D721Med (cell line): Measurements from ENCODE around the gene SIPA1L2.

Source experiments
- DNase-seq: peaks from one replicate; pipeline ENCODE4 v3.0.0; 2011; ENCODE audit warnings: low spot score; ENCODE audit not compliant: insufficient read length
- FAIRE-seq: peaks from 2 replicates; lab custom pipeline; 2011; peaks lifted over from hg19 to GRCh38; lab: Jason Lieb, UNC
- TF ChIP-seq, protein P1 (sequence below): IDR thresholded peaks from 2 replicates; pipeline ENCODE4 v1.5.1; 2012; ENCODE audit warnings: mild to moderate bottlenecking, control low read depth; ENCODE audit not compliant: insufficient read depth; ENCODE audit errors: missing control alignments

SIPA1L2 gene

DNA sequence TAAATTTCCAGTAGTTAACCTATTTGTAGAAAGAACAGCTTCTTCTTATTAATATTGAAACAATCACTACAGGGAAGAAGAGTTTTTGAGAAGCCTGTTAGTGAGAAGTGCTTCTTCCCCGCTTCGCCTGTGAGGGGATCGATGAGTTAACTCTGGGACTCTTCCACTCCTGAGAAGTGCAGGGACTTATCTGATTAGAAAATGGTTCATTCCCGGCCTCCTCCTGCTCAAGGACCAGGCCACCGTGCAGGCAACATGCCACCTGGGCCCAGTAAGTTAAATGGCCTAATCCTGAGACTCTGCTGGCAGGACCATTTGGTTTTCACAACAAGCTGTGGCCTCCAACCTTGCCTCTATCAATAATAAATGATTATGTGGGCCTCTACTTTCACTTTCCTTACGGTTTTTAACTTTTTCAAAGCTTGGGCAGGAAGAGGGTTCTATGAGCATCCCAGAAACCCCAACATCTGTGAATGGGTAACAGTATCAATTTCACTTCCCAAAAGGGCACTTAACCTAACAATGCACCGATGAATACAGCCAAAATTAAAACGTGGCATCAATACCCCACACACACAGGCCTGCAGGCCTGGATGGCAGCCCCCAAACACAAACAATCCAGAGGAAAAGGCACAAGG lies 33.1 kb downstream of the SIPA1L2 start:
- DNase-seq (no peak), FAIRE-seq (no peak)
- TF ChIP-seq, protein P1, sequence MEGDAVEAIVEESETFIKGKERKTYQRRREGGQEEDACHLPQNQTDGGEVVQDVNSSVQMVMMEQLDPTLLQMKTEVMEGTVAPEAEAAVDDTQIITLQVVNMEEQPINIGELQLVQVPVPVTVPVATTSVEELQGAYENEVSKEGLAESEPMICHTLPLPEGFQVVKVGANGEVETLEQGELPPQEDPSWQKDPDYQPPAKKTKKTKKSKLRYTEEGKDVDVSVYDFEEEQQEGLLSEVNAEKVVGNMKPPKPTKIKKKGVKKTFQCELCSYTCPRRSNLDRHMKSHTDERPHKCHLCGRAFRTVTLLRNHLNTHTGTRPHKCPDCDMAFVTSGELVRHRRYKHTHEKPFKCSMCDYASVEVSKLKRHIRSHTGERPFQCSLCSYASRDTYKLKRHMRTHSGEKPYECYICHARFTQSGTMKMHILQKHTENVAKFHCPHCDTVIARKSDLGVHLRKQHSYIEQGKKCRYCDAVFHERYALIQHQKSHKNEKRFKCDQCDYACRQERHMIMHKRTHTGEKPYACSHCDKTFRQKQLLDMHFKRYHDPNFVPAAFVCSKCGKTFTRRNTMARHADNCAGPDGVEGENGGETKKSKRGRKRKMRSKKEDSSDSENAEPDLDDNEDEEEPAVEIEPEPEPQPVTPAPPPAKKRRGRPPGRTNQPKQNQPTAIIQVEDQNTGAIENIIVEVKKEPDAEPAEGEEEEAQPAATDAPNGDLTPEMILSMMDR, result no peak

DNA sequence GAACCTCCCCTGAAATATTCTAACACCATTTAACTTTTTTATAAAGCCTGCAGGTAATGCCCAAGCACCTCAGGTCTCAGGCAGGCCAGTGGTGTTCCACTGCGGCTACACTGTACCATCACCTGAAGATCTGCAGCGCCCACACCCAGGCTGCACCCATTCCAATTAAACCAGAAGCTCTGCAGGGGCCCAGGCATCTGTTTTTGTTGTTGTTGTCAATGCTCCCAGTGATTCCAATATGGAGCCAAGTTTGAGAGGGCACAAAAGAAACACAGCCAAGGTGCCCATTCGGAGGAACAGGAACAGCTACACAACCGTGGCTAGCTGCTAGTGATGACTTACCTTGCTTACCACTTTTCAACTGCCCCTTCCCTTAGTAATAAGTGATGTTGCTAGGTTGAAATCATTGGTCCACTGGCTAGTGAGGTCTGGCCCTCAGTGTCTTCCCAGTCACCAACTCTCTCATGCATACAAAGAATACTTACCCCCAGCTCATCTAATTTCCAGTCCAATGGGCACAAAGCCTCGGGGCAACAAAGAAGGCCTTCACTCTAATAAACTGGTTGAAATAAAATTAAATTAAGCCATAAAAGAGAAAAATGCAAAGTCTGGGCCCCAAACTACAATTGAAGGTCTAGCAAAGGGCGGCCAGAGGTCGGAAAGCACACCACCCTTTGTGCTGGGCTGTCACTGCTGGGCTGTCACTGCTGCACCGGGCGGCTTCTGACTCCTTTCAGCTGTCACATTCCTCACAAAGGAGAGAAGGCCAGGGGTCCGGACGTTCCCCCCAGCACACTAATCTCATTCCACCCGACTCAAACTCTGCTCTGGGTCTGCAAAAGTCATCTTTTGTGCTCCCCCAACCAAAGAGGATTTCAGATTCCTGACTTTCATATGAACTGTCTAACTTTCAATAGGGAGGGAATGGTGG lies 34.9 kb downstream of the SIPA1L2 start:
- DNase-seq (no peak), FAIRE-seq (no peak)
- TF ChIP-seq, protein P1, result no peak

- FAIRE-seq, result no peak
- DNase-seq, result no peak
- TF ChIP-seq, protein P1, result no peak
Observed at GRCh38 chr1:232593717-232594502, 36.0 kb downstream of the SIPA1L2 start.

DNA sequence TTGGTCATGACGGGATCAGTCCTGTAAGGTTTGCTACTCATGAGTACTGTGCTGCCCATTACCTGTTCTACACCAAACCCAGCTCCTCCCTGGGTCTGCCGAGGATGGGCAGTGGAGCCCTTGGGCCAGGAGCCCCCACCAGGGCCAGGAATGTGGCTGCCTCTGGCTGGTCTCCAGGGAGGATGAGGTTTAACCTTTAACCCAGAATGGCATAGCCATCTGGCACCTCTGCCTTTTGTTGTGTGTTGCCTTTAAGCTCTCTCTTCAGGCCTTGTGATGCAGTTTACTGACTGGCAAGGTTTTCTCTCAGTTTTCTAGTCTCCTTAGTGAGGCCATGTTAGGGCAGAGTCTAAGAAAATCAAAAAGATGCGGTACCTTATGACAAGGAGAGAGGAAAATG lies 38.6 kb downstream of the SIPA1L2 start:
- FAIRE-seq (no peak), DNase-seq (no peak)
- TF ChIP-seq, protein P1, result no peak

- TF ChIP-seq, protein P1, result no peak
- FAIRE-seq (peak; percentile 16), DNase-seq (no peak)
Observed at GRCh38 chr1:232590744-232591082, 39.2 kb downstream of the SIPA1L2 start.

GRCh38 chr1:232589812-232590743 lies 39.9 kb downstream of the SIPA1L2 start:
- DNase-seq (no peak), FAIRE-seq (no peak)
- TF ChIP-seq, protein P1, result no peak
